Epidermal melanocyte (primary cell): ENCODE measurements around the gene FGD4.

Experiments used
- DNase-seq: peaks from one replicate; pipeline ENCODE4 v3.0.0; 2011; ENCODE audit warnings: low spot score; ENCODE audit not compliant: insufficient read length

FGD4 gene

DNA sequence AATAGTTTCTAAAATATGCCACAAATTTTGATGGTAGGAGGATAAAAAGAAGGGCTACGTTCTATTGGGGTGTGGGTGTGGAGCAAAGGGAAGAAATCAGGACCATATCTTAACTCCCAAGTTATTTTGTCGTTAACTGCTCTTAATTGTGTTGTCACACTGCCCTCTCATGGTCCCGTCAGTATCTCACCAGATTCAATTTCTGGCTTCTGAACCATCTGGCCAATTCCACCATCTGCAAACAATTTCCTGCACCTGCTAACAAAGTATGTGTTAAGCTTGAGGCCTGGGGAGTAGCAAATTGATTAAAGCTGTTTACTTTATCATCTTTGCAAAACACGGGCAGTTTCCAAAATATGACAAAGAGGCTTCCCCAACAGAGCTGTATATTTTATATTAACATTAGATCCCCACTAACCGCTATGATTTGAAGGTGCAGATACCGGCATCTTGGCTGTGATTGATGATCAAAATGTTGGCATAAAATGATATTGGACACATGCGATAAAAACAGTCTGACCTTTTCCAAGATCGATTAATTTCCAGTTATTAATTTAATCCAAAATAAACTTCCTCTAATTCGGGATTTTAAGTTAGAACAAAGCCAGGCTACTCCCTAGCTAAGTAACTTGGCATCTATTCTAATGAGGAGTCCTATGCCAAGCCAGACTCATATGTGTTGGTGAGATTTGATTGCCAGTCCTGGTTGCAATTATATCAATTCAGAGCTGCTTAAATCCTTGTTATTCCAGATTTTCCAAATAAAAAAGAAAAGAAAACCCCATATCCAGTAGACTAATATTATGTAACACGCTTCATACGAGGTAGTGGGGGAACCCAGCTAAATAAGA lies 272.8 kb downstream of the FGD4 start:
- peak; percentile 87 for DNase-seq

DNA sequence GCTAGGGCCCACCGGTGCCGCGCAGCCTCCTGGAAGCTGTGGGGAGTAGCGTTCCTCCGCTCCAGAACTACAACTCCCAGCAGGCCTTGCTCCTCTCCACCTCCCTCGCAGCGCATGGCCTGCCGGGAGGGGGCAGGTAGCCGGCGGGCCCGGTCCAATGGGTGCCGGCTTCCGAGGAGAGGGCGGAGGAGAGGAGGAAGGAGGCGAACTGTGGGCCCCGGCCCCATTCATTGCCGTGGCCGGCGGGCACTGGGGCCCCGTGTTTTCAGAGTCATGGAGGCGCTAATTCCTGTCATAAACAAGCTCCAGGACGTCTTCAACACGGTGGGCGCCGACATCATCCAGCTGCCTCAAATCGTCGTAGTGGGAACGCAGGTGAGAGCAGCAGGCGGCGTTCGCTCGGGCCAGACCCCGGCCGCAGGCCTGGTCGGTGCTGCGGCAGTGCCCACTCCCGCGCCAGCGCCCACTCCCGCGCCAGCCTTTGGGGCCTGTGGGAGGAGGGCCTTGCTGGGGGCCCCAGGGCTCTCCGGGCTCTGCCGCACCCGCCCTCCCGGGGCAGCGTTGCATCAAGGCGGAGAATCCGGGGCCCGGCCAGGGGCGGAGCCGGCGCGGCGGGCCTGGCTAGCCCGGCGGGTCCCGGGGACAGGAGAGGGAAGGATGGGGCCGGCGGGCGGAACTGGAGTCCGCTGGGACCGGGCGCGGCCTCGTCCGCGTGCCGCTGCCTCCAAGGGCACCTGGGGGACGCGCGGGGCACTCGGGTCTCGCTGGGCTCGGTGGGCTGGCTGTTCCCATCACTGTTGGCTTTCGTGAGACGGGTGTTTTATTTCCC lies 279.9 kb downstream of the FGD4 start, which contains the start of gene DNM1L:
TSS of gene DNM1L (plus strand) at position 211 of the 829 bp plus-strand sequence. CDS start at position 274, 63 bp downstream.
- peak; percentile 95 for DNase-seq

DNA sequence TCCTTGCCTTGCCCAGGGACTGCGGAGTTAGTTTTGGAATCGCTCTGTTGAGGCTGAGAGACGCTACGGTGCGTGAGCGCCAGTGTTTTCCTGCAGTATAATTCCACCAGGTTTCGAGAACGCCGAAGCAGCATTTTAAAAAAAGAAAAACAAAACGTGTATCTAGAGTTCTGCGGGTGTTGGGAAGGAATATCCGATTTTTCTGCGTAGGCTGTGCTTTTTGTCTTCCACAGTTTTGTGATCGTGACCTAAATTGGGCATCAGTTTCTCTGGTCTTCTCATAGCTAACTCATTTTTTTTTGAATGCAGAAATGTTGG lies 280.5 kb downstream of the FGD4 start:
- no peak for DNase-seq

DNA sequence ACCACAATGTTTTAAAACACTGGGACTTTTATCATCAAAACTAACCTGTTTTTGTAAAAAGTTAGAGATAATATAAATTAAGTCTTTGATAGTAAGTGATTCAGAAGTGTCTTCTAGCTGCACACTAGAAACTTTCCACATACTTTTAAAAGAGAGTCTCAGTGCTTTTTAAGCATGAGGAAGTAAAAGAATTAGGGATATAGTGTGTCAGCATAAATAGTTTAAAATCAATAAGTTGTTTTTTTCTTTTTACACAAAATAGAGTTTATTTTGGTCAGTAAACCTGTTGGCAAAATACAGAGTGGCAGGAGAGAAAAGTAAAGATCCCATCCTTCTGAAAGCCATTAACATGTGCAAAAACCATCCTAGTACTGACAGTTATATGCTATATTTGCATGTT lies 281.4 kb downstream of the FGD4 start:
- DNase-seq = no peak

DNA sequence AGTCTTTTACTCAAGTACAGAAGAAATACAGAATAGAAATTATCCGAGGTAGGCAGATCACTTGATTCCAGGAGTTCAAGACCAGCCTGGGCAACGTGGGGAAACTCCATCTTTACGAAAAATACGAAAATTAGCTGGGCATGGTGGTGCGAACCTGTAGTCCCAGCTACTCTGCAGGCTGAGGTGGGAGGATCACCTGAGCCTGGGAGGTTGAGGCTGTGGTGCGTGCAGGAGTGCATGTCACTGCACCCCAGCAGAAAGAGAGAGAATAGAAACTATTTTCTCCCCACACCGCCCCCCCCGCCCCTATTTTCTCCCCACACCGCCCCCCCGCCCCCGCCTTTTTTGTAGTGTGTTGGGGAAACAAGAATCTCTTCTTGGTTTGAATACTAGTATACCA lies 281.9 kb downstream of the FGD4 start:
- no peak for DNase-seq

DNA sequence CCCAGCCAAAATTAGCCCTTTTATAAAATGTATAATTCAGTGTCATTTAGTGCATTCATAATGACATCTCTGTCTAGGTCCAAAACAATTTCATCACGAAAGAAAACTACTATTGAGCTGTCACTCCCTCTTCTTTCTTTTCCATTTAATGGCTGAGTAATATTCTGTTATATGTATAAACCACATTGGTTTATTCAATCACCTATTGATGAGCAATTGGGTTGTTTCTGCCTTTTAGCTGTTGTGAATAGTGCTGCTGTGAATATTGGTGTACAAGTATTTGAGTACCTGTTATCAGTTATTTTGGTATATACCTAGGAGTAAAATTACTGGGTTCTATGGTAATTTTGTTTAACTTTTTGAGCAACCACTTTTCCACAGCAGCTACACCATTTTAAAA lies 287.0 kb downstream of the FGD4 start:
- DNase-seq = no peak

DNA sequence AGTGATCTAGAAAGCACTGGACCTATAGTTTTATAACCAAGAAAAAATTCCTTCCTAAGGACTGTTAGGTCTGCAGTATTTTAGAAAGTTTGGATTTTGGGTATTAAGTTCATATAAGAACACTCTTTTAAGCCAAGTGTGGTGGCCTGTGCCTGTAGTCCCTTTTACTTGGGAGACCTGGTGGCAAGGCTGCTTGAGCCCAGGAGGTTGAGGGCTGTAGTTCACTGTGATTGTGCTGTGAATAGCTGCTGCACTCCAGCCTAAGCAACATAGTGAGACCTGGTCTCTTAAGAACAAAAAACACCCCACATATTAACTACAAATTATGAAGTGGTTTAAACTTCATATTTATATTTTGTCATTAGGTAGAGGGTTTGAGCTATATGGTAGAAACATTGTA lies 289.4 kb downstream of the FGD4 start:
- DNase-seq = no peak

DNA sequence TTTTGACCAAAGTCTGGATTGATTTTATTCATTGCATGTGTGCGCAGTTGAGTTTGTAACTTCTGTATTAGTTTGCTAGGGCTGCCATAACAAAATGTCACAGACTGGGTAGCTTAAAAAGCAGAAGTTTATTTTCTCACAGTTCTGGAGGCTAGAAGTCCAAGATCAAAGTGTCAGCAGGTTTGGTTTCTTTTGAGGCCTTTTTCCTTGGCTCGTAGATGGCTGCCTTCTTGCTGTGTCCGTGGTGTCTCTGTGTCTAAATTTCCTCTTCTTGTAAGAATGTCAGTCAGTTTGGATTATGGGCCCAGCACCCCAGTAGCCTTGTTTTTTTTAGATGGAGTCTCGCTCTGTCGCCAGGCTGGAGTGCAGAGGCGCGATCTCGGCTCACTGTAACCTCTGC lies 291.6 kb downstream of the FGD4 start:
- no peak for DNase-seq

DNA sequence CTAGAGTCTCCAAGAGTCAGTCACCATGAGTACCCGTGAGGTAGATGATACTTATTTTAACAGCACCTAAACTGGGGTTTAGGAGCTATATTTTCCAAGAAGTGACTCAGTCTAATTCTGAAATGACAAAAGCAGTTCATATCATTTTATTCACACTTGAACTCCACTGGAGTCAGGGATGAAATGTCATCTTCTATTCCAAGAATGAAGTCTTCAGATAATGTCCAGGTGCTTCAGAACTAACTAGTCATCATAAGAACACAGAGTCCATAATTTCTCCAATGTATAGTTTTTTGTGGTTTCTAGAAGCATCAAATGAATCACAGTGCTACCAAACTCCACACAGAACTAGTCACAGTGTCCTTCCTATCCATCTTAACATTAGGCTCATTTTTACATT lies 293.0 kb downstream of the FGD4 start:
- DNase-seq = no peak

DNA sequence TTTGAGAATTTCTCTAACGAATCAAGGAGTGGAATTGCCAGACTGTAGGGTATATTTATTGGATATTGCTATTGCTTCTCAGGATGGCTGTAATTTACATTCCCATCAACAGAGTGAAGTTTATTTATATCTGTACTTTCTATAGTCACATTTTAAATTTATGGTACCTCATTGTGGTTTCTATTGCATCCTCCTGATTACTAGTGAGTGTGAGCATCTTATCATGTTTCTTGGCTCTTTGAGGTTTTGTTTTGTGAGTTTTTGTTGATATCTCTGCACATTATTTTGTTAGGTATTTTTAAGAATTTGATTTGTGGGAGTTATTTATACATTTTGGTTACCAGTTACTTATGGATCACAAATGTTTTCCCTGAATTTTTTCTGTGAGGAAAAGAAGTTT lies 293.7 kb downstream of the FGD4 start:
- DNase-seq = no peak
